ENCODE measurements around the gene ELL.

DNA sequence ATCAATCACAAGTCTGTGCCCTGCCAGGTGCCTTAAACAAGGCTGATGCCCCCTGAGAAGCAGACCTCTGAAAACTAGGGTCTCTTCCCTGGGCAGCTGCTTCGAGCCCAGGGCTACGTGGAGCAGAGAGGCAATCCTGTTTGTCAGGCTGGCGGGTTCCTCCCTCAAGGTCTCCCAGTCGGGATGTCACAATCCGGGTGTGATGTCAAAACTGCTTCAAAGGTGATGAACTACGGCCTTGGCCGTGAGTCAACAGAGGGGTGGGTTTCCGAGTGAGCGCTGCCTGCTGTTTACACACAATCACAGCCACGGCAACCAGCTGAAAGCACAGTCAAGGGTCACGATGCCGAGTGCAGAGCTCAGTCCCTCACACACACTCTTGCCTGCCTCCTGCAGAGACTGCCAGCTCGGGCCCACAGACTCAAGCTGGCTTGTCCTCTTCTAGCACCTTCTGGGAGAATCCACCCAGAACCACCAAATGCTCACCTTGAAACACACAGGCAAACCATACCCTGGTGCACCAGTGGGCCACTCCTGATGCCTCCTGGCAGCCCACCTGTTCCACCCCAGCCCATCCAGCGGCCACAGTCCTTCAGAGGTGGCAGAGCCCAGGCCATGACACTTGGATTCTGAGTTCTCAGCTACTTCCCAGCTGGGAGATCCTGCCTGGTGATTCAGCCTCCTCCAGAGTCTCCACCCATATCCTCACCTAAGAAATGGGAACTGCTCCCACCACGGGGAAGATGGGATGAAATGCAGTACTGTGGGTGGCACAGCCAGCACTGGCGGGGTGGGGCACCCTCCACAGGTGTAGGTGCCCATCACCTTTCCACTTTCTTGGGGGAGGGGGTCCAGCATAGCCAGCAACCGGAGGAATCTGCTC lies 6.8 kb downstream of the ELL start:
- TF ChIP-seq, protein P1, sequence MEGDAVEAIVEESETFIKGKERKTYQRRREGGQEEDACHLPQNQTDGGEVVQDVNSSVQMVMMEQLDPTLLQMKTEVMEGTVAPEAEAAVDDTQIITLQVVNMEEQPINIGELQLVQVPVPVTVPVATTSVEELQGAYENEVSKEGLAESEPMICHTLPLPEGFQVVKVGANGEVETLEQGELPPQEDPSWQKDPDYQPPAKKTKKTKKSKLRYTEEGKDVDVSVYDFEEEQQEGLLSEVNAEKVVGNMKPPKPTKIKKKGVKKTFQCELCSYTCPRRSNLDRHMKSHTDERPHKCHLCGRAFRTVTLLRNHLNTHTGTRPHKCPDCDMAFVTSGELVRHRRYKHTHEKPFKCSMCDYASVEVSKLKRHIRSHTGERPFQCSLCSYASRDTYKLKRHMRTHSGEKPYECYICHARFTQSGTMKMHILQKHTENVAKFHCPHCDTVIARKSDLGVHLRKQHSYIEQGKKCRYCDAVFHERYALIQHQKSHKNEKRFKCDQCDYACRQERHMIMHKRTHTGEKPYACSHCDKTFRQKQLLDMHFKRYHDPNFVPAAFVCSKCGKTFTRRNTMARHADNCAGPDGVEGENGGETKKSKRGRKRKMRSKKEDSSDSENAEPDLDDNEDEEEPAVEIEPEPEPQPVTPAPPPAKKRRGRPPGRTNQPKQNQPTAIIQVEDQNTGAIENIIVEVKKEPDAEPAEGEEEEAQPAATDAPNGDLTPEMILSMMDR (IDR thresholded peaks at IDR 0.05 in 4 of 5, conservative IDR thresholded peaks at IDR 0.05 in 1 of 5) = no peak
- TF ChIP-seq POLR2A (IDR thresholded peaks at IDR 0.05) = no peak
